GM21528 (cell line): ENCODE measurements around the gene MAGI2.

Experiments used
- ATAC-seq: cut with Tn5 transposase; IDR thresholded peaks from one replicate; pipeline ENCODE4 v1.9.1; 2021; ENCODE audit warnings: mild to moderate bottlenecking, moderate library complexity; ENCODE audit not compliant: unreplicated experiment, low FRiP score

Gene MAGI2

DNA sequence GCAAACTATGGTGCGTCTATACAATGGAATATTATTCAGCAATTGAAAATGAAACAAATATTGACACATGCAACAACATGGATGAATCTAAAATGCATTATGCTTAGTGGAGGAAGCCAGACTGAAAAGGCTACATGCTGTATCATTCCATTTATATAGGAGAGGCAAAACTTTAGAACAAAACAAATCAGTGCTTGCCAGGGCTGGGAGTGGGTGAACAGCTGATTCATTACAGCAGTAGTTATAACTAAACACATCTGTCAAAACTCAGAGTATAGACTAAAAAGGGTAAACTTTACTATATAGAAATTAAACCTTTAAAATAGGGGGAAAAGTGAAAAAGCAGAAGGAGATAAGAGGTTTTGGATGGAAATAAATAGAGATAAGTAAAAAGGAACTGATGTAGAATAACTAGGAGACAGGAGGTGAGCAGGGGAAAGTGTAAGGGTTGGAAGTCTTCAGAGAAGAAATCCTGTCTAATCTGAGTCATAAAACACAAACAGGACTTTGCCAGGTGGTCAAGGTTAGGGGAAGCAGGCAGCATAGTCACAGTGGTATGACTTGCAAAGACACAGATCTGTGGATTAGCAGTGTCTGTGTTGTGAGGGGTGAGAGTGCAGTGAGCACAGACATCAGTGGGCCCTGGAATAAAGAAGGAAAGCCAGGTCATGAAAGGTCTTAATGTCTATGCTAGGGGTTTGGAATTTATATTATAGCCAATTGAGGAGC lies 1305.1 kb downstream of the MAGI2 start:
- no peak for ATAC-seq

DNA sequence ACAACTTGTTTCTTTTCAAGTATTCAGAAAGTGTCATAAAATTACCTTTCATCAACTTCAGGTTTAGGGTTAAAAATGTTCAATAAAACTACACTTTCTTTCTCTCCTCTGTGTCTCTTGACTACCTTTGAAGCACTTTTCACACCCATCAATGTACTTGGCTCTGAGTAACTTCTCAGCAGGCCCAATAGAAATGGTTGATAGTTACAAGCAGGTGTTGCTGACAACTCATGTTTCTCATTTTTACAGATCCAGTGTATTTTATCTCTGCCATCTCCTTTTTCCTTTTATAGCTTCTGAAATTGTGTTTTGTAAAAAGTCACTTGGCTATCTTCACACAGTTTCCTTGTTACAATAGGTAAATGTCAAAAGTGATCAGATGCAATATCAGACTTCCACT lies 1306.9 kb downstream of the MAGI2 start:
- ATAC-seq: no peak

DNA sequence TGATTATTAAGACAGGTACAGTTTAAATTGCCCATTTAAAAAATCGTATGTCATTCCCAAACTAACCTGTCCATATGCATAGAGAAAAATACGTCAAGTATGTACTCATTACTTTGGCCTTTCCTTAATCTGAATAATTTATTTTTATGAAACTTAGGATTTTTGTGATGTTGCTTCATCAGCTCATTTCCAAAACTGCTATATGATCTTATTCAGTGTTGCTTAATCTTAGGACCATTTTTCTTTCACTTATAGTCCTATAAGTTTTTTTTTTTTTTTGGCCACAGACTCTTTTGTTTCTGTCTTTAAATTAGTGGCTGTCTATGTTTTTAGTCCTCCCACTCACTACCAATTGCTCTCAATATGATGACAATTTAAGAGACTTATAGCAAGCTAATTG lies 1309.8 kb downstream of the MAGI2 start:
- no peak for ATAC-seq

DNA sequence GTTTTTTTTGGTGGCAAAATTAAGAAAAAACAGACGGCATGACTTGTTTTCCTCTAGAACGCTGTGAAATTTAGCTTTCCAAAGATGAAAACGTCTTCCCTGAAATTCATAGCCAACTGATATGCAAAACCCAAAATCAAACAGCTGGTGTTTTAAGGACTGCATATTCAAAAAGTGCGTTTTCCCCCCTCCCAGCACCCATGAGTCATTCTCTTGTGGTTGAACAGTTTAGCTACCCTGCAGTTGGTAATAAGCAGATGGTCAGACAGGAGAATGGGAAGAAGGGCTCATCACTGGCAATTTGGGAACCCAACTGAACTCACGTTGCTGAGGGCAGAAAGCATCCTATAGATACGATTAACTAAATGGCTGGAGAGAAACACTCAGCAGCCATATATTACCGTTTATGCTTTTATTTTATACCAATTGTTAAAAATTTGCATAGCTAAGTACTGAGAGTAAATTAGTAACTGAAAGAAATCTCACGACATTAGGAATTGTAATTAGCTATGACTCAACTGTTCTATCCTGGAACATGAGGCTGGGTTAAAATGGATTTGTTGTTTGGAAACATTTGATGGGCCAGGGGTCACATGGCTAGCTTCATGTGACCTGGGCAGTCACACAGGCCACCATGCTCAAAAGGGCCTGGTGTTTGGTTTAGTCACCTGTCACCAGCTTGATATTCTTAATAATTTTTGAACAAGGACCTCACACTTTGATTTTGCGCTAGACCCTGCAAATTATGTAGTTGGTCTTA lies 1311.8 kb downstream of the MAGI2 start:
- ATAC-seq: no peak

DNA sequence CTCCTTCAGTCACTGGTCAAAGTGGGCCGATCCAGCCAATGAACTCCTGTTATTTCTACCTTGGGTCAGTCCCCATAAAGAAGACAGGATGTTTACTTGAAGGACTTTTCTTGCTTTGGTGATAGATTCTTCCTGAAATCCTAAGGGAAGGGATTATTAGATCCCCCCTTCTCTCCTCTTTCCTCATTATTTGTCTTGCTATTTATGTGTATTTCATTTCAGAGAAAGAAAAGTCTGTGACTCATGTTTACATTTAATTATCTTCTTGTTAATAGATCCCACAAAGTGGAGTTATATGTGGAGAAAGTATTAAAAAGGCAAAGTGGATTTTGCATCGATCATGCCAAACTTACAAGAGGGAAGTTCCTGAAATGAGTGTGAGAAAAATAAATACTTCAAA lies 1313.4 kb downstream of the MAGI2 start:
- ATAC-seq: no peak

DNA sequence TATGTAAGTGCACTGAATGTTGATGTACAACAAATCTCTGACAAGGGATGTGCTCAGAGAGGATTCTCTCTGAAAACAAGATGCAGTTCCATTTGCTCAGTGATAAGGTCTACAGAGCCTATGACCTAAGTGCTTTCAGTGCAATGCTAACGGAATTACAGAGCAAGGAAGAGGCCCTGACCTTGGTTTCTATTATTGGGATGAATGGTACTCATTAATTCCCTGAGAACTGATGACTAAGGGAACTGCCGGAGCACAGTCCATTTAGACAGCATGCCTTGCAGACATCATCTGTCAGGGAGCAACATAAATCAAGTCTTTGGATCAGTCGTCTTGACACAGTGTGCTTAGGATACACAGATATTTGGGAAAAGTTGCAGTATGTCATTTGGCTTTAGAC lies 1314.1 kb downstream of the MAGI2 start:
- no peak for ATAC-seq

DNA sequence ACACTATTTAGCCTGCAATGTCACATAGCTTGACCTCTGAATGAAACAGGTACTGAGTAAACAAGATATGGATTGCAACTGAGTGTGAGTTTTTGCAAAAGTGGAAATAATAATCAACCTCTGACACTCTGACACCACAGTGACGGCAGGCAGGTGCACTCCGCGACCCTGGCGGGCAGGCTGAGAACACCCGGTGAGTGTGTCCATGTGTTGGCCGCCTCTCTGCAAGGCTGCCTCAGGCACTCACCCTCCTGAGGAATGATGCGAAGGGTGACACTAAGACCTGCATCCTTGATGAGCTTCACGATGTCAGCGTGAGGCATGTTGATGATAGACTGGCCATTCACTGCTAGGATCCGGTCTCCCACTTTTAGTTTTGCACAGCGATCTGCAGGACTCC lies 1318.7 kb downstream of the MAGI2 start:
- ATAC-seq: no peak

DNA sequence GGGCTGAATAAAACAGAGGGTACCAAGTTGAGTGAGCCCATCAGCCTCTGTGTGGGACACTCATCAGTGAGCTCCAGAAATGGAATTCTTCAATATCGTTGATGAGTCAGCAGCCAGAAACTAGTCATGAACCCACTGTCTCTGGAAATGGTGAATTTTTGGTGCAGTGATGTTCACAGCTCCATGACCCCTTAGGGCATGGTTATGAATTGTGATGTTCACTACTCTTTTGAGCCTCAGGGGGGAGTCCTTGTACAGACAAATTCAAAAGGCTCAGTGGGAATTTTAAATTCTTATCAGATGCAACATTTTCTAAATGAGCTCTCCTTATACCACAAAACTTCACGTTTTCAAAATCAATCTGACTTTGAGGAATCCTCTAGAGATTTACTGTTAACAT lies 1319.2 kb downstream of the MAGI2 start:
- no peak for ATAC-seq

DNA sequence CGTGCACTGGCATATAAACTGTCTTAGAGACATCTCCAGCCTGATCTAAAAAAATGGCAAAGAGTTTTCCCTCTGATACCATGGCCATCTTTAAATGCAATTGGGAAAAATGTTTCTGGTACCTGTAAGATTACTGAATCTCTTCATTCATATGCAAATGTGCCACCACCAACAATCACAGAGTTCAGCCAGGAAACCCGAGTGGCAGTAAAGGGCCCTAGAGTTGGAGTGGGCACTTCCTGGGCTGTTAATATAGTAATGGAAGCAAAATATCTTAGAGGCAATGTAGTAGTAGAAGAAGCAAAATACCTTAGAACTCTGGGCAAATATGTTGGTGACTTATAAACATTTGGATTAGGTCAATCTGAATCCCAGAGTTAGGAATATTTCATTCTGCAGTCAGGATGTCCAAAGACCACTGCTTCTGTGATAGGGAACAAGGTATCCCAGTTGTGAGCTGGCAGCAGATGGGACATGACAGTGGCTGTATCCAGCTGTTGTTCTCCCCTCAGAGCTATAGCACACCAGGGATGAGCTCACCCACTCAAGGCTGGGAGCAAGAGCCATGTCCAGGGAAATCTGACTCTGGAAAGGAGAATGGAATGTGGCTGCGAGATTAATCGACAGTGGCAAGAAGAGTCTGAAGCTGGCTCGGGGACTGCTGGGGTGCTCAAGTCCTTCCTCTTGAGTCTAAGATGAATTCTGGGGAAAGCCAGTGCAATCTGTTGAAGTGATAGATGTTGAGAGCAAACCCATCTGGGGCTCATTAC lies 1322.8 kb downstream of the MAGI2 start:
- no peak for ATAC-seq

DNA sequence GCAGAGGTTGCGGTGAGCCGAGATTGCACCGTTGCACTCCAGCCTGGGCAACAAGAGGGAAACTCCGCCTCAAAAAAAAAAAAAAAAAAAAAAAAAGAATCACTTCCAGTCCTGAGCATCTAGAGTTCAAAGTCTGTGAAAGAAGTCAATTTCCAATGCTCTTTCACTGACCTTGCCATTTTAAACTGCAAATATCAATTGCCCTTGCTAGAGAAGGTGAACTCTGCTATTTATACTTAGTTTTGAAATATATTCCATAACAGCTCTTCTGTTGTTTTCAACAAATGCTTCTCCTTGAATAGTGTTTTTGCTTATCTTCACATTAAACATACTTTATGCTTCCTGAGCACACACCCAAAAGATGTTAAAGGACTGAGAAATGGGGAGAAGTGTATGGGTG lies 1323.6 kb downstream of the MAGI2 start:
- ATAC-seq: no peak

DNA sequence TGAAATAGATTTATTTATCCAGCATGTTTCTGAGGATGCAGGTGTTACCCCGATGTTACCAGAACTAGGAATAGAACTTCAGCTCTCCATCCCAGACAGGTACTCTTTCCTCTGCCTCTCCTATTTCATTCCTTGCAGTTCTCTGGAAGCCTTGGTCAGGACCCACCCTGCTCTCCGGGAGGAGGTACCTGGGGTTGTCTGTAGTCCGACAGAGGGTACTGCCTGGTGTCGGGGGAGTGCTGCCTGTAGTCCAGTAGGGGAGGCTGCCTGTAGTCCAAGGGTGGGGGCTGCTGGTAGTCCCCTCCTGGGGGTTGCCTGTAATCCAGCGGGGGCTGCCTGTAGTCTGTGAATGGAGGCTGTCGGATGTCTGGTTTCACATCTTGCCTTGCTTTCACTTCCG lies 1326.5 kb downstream of the MAGI2 start:
- no peak for ATAC-seq

DNA sequence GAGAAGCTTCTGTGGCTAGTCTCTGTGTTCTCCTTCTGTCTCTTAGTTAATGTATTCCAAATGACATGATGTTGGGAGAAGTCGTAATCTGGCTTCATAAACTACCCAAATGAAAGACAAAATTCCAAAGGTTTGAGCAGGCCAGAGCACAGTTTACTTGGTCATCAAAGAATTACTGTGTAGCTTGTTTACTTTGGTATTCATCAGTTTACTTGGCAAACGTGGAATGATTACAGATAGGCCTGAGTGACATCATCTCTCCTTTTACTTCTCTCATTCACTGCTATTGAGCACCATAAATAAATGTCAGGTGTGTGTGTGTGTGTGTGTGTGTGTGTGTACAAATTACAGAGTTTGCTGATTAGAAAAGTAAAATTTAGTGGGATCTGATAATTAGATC lies 1327.6 kb downstream of the MAGI2 start:
- no peak for ATAC-seq

DNA sequence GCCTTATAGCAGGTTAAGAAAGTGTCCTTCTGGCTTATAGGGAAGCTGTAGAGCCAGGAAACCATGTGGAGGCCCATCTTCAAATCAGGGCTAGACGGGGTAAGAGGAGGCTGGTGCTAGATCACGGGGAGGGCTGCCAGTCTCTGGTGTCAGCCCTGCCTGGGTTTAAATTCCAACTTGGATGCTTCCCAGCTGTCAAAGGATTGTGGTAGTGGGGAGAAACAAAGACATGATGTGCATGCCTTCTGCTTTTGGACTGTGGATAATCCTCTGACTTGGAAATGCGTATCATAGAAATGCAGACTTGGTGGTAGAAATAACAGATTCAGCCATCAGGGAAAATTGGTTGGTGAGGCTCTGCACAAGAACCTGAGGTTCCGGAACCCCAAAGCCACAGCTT lies 1329.3 kb downstream of the MAGI2 start:
- no peak for ATAC-seq

DNA sequence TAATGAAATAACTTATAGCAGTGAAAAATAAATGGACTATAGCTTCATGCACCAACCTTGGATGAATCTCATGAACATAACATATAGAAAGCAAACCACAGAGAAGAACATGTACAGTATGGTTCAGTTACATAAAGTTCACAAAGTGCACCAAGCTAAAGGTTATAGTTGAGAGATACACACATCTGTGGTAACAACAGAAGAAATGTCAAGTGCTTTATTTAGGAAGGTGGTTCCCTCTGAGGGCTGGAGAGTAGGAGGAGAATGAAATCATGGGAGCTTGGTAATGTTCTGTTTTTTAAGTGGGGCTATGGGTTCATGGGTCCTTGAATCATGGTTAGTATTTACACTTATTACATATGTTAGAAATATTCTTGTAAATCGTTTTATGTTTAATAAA lies 1331.6 kb downstream of the MAGI2 start:
- ATAC-seq: no peak

DNA sequence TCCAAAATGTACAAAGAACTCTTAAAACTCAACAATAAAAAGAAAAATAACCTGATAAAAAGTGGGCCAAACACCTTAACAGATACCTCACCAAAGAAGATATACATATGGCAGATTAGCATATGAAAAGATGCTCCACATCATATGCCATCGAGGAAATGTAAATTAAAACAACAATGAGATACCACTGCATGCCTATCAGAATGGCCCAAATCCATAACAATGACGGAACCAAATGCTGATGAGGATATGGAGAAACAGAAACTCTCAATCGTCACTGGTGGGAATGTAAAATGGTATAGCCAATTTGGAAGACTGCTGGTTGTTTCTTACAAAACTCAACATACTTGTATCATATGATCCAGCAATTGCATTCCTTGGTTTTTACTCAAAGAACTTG lies 1335.0 kb downstream of the MAGI2 start:
- no peak for ATAC-seq

DNA sequence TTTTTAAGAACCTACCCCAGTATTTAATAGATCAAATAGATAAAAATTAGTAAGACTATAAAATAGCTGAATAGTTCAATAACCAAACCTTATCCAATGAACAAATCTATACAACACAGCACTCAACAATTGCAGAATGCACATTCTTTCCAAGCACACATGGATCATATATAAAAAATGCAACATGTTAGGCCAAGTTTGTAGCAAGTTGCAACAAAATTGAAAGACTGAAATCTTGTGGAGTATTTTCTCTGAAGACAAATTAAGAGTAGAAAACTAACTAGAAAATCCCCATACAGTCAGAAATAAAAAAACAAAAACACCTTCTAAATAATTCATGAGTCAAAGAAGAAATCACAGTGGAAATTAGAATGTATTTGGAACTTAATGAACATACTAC lies 1337.6 kb downstream of the MAGI2 start:
- no peak for ATAC-seq

DNA sequence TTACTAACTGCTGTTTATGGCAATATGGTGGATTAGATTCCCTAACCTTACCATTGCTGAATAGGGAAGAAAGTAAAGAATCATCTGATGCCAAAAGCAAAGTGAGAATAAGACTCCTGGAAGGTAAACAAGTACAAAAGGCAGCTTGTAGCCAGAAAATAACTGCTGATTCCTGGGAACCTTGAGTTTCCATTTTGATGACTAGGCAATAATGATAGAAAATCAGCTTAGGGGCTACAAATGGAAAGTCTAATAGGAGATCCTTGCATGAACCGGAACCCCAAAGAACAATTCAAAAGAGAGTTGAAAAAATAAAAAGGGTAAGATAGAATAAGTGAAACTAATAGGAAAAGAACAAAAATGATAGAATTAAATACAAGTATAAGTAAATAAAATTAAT lies 1338.5 kb downstream of the MAGI2 start:
- ATAC-seq: no peak

DNA sequence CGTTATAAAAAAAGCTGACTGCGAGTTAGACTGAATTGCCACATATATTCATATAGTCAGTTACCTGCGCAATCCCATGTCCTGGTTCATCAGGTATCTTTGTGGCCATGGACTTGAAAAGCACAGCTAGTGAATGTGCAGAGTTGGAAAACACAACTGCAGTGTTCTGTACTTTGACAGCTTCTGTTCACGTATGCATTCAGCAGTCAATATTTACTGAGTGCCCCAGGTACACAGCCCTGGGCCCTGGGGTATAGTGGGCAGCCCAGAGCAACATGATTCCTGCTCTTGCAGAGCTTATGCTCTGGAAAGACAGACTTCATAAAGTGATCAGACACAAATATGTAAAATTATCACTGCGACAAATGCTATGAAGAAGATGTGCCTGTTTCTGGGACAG lies 1341.0 kb downstream of the MAGI2 start:
- no peak for ATAC-seq

DNA sequence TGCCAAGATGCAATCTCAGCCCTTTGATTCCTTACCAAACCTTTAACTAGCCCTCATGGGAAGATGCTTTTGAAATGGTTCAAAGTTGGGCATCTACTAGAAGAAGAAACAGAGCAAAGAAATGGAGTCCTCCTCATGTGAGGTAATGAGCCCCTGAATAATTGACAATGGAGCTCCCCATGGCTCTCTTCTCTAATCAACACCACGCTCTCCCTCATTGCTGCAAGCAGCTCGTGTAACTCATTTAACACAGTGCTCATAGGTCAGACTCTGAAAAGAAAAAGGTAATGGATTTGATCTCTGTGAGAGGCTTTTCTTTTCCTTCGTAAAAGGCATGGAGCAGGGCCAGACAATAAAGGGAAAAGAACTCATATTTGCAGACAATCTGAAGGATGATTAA lies 1342.1 kb downstream of the MAGI2 start:
- ATAC-seq: no peak

DNA sequence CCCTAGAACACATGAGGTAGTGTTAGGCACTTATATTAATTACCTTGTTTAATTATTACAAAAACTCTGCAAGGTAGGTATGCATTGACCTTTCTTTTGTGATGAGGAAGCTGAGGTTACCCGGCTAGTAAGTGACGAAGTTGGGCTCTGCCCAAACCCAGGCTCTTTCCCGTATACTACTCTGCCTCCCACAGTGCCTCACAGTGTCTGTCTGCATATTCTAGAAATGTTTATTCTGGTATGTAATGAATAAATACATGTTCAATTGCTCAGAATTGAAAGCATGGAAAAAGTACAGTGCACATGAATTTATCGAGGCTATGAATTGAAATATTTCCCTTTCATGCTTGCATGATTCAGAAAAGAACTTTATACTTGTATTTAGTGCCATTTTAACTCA lies 1350.0 kb downstream of the MAGI2 start:
- ATAC-seq: no peak

DNA sequence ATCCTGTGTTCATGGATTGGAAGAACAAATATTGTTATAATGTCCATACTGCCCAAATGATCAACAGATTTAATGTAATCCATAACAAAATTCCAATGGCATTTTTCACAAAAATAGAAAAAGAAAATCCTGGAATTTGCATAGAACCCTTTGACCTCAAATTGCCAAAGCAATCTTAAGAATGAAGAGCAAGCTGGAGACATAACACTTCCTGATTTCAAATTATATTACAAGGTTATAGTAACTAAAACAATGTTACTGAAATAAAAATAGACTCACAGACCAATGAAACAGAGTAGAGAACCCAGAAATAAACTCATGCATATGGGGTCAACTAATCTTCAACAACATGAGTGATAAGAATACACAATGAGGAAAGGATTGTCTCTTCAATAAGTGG lies 1352.4 kb downstream of the MAGI2 start:
- no peak for ATAC-seq
